Activated CD8-positive, alpha-beta memory T cell treated with anti-CD3 and anti-CD28 coated beads for 4 hours (primary cell): ENCODE results near the gene KIAA1217.

Source experiments
- DNase-seq, 2 donors: peaks; one replicate each; pipeline ENCODE4 v3.0.0-alpha.2; 2020; ENCODE audit warnings: low read depth in 2 of 2

KIAA1217 gene

GRCh38 chr10:24207781-24208611 is 942 bp upstream of the KIAA1217 start:
- no peak for DNase-seq

GRCh38 chr10:24209432-24209771 is 464 bp downstream of the KIAA1217 start:
- DNase-seq: no peak

GRCh38 chr10:24209946-24210491 is 1.1 kb downstream of the KIAA1217 start:
- DNase-seq: no peak

- no peak for DNase-seq
Measured at GRCh38 chr10:24210501-24210900, 1.6 kb downstream of the KIAA1217 start.

GRCh38 chr10:24213266-24213665 is 4.3 kb downstream of the KIAA1217 start:
- no peak for DNase-seq

GRCh38 chr10:24213881-24214280 is 4.9 kb downstream of the KIAA1217 start:
- no peak for DNase-seq

- DNase-seq: no peak
Measured at GRCh38 chr10:24214762-24215161, 5.8 kb downstream of the KIAA1217 start.

- DNase-seq: no peak
Measured at GRCh38 chr10:24215196-24215595, 6.3 kb downstream of the KIAA1217 start.

GRCh38 chr10:24215603-24216002 is 6.7 kb downstream of the KIAA1217 start:
- DNase-seq: no peak

GRCh38 chr10:24219963-24220362 is 11.0 kb downstream of the KIAA1217 start:
- no peak for DNase-seq

- DNase-seq: no peak
Measured at GRCh38 chr10:24223341-24223740, 14.4 kb downstream of the KIAA1217 start.

GRCh38 chr10:24223953-24224352 is 15.0 kb downstream of the KIAA1217 start:
- DNase-seq: no peak

GRCh38 chr10:24228642-24229041 is 19.7 kb downstream of the KIAA1217 start:
- DNase-seq: no peak

GRCh38 chr10:24229909-24230308 is 21.0 kb downstream of the KIAA1217 start:
- DNase-seq: no peak

GRCh38 chr10:24231200-24231599 is 22.3 kb downstream of the KIAA1217 start:
- DNase-seq: no peak

- DNase-seq: no peak
Measured at GRCh38 chr10:24234784-24235183, 25.8 kb downstream of the KIAA1217 start.

- no peak for DNase-seq
Measured at GRCh38 chr10:24235471-24235870, 26.5 kb downstream of the KIAA1217 start.

- no peak for DNase-seq
Measured at GRCh38 chr10:24237801-24238395, 29.0 kb downstream of the KIAA1217 start.

GRCh38 chr10:24238519-24239247 is 29.7 kb downstream of the KIAA1217 start:
- no peak for DNase-seq

- DNase-seq: no peak
Measured at GRCh38 chr10:24239289-24240040, 30.5 kb downstream of the KIAA1217 start.

- no peak for DNase-seq
Measured at GRCh38 chr10:24240041-24240751, 31.3 kb downstream of the KIAA1217 start.
